ENCODE measurements around the gene PROB1. TPM values are rescaled to one million over a fixed set of nuclear protein-coding genes. Genes with fewer than 3 reads are reported as not detected.
A peak's percentile ranks its signal among the peaks of the same experiment; 100 is the strongest.

Gene PROB1
- polyA plus RNA-seq, 1 donor (not counting 4 experiments of a cell fraction or from before 2014, with no cell fraction given), result 0.26 TPM

GRCh38 chr5:139389701-139390638 lies 4.9 kb downstream of the PROB1 start, which contains the start of gene MZB1:
MZB1 (minus strand) TSS chr5:139389913; CDS start chr5:139389856, 57 bp downstream.
- H4K20me1 ChIP-seq (ENCODE audit: control insufficient read depth, extremely low read depth, insufficient read depth, low read length), result no peaks in the 10 kb centered on the region
- H3K4me3 ChIP-seq (ENCODE audit: control insufficient read depth in 2 of 3, extremely low read depth in 1 of 3, insufficient read depth in 2 of 3, low read depth in 1 of 3, low read length in 3 of 3), result no peak within 1 kb of the TSS
- H2AFZ ChIP-seq (ENCODE audit: control insufficient read depth, low read length), result no peak within 1 kb of the TSS
- H3K9me1 ChIP-seq (ENCODE audit: control insufficient read depth, extremely low read depth, insufficient read depth, low read length), result no peaks in the 10 kb centered on the region
- DNase-seq (ENCODE audit: low read depth, low spot score) (no peak), FAIRE-seq (no peak)
- dilution Hi-C loops (cut with MboI; ENCODE audit: extremely low pct_ligation_motif_present, low sequenced_read_pairs), result no loop called here
- H3K4me1 ChIP-seq (ENCODE audit: control insufficient read depth, extremely low read depth, insufficient read depth, low read length), result peaks cover 36% of the 10 kb centered on the region
- peaks cover 15% of the 10 kb centered on the region for H3K79me2 ChIP-seq (ENCODE audit: control insufficient read depth, insufficient read depth, low read length)
- TF ChIP-seq CTCF (optimal IDR thresholded peaks at IDR 0.05 in 1 of 3, IDR thresholded peaks at IDR 0.05 in 1 of 3, conservative IDR thresholded peaks at IDR 0.05 in 1 of 3; ENCODE audit: extremely low read depth in 1 of 3, insufficient read depth in 2 of 3, low read length in 3 of 3), result no peak
- TF ChIP-seq EZH2 (IDR thresholded peaks at IDR 0.05; ENCODE audit: low read length), result no peak
- no peaks in the 10 kb centered on the region for H3K9me3 ChIP-seq (ENCODE audit: control insufficient read depth, low read depth, low read length)
- no peak within 1 kb of the TSS for H3K4me2 ChIP-seq (ENCODE audit: control insufficient read depth, extremely low read depth, insufficient read depth, low read depth, low read length)
- no peaks in the 10 kb centered on the region for H3K36me3 ChIP-seq (ENCODE audit: control insufficient read depth in 2 of 2, extremely low read depth in 1 of 2, insufficient read depth in 2 of 2, low read length in 2 of 2)
- H3K27me3 ChIP-seq (ENCODE audit: control insufficient read depth, extremely low read depth, insufficient read depth, low read length), result no peaks in the 10 kb centered on the region
- no peak within 1 kb of the TSS for H3K9ac ChIP-seq (ENCODE audit: control insufficient read depth, extremely low read depth, insufficient read depth, low read length)
- H3K27ac ChIP-seq (ENCODE audit: control insufficient read depth, insufficient read depth, low read length), result peak within 1 kb of the TSS; percentile 91

GRCh38 chr5:139388198-139388821 lies 6.6 kb downstream of the PROB1 start:
- Histone ChIP-seq H3K9me1 (ENCODE audit: control insufficient read depth, extremely low read depth, insufficient read depth, low read length) (no peaks in the 10 kb centered on the region), H3K4me3 (ENCODE audit: control insufficient read depth in 2 of 3, extremely low read depth in 1 of 3, insufficient read depth in 2 of 3, low read depth in 1 of 3, low read length in 3 of 3) (no peak overlapping the region), H3K9ac (ENCODE audit: control insufficient read depth, extremely low read depth, insufficient read depth, low read length) (no peak overlapping the region), H3K27ac (ENCODE audit: control insufficient read depth, insufficient read depth, low read length) (no peak overlapping the region), H3K27me3 (ENCODE audit: control insufficient read depth, extremely low read depth, insufficient read depth, low read length) (no peaks in the 10 kb centered on the region), H3K4me1 (ENCODE audit: control insufficient read depth, extremely low read depth, insufficient read depth, low read length) (peaks cover 39% of the 10 kb centered on the region), H3K4me2 (ENCODE audit: control insufficient read depth, extremely low read depth, insufficient read depth, low read depth, low read length) (no peak overlapping the region), H3K79me2 (ENCODE audit: control insufficient read depth, insufficient read depth, low read length) (peaks cover 4% of the 10 kb centered on the region), H3K36me3 (ENCODE audit: control insufficient read depth in 2 of 2, extremely low read depth in 1 of 2, insufficient read depth in 2 of 2, low read length in 2 of 2) (no peaks in the 10 kb centered on the region), H4K20me1 (ENCODE audit: control insufficient read depth, extremely low read depth, insufficient read depth, low read length) (no peaks in the 10 kb centered on the region), H2AFZ (ENCODE audit: control insufficient read depth, low read length) (no peak overlapping the region), H3K9me3 (ENCODE audit: control insufficient read depth, low read depth, low read length) (no peaks in the 10 kb centered on the region)
- no peak for TF ChIP-seq EZH2 (IDR thresholded peaks at IDR 0.05; ENCODE audit: low read length)
- no peak for TF ChIP-seq CTCF (optimal IDR thresholded peaks at IDR 0.05 in 1 of 3, IDR thresholded peaks at IDR 0.05 in 1 of 3, conservative IDR thresholded peaks at IDR 0.05 in 1 of 3; ENCODE audit: extremely low read depth in 1 of 3, insufficient read depth in 2 of 3, low read length in 3 of 3)
- DNase-seq (ENCODE audit: low read depth, low spot score) (no peak), FAIRE-seq (no peak)
- dilution Hi-C loops (cut with MboI; ENCODE audit: extremely low pct_ligation_motif_present, low sequenced_read_pairs), result no loop called here
